ENCODE data around the gene MORC4. TPM values are rescaled to one million over a fixed set of nuclear protein-coding genes. Genes with fewer than 3 reads are reported as not detected.

Gene MORC4
- polyA plus RNA-seq, 1 donor from 2014 or later, result 7.5 TPM

DNA sequence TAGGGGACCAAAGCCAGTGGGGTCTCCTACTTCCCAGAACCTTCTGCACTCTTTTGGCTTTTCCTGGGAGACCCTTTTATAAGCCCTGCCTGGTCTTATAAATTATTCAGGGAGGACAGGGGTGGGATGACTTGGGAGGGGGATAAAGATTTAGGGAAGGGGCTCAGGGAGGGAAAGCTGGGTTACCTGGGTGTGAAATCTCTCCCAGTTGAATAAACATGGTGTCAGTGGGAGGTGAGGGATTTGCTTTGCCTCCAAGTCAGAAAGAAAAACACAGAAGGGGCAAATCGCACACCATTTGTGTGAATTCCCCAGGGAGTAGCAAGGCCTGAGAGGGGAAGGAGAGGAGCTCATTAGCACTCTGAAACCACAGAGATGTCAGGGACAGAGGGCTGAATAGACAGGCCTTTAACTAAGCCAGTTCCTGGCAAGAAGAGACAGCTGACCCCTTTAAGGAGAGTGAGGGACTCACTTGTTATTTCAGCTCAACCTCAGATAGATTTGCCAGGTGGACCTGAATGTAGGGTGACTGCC, 96.7 kb downstream of the MORC4 start, which contains the start of gene RIPPLY1:
Gene RIPPLY1 (minus strand): TSS at position 51 of the 534 bp plus-strand sequence. CDS start 54 bp downstream, outside the sequence.
- no peaks in the 10 kb centered on the region for H3K79me2 ChIP-seq (replicated peaks; ENCODE audit: insufficient read depth, low read length)
- H3K9ac ChIP-seq (ENCODE audit: low read length), result no peak within 1 kb of the TSS
- no peaks in the 10 kb centered on the region for H4K20me1 ChIP-seq (ENCODE audit: insufficient read depth)
- no peaks in the 10 kb centered on the region for H3K9me2 ChIP-seq (ENCODE audit: insufficient read depth, low read length)
- no peak within 1 kb of the TSS for H2AFZ ChIP-seq (ENCODE audit: low read depth, low read length)
- H3K27ac ChIP-seq (ENCODE audit: low read length), result no peak within 1 kb of the TSS
- H3K27me3 ChIP-seq (ENCODE audit: insufficient read depth, low read depth, low read length), result no peaks in the 10 kb centered on the region
- H3K4me2 ChIP-seq (ENCODE audit: low read length), result no peak within 1 kb of the TSS
- H3K36me3 ChIP-seq (ENCODE audit: insufficient read depth, low read length), result no peaks in the 10 kb centered on the region
- no peaks in the 10 kb centered on the region for H3K9me3 ChIP-seq (ENCODE audit: low read length)
- TF ChIP-seq EZH2 (IDR thresholded peaks at IDR 0.05; ENCODE audit: borderline replicate concordance, insufficient read depth, low read length, poor library complexity, severe bottlenecking), result no peak
- no peak for TF ChIP-seq RAD21 (conservative IDR thresholded peaks at IDR 0.05)
- no peak for TF ChIP-seq EP300 (conservative IDR thresholded peaks at IDR 0.05; ENCODE audit: poor library complexity, severe bottlenecking)
- no peak for TF ChIP-seq TAF1 (IDR thresholded peaks at IDR 0.05; ENCODE audit: low read depth)
- no peak for TF ChIP-seq SMC3 (conservative IDR thresholded peaks at IDR 0.05; ENCODE audit: poor library complexity)
- TF ChIP-seq MXI1 (conservative IDR thresholded peaks at IDR 0.05; ENCODE audit: poor library complexity, severe bottlenecking), result no peak
- TF ChIP-seq, protein P1, sequence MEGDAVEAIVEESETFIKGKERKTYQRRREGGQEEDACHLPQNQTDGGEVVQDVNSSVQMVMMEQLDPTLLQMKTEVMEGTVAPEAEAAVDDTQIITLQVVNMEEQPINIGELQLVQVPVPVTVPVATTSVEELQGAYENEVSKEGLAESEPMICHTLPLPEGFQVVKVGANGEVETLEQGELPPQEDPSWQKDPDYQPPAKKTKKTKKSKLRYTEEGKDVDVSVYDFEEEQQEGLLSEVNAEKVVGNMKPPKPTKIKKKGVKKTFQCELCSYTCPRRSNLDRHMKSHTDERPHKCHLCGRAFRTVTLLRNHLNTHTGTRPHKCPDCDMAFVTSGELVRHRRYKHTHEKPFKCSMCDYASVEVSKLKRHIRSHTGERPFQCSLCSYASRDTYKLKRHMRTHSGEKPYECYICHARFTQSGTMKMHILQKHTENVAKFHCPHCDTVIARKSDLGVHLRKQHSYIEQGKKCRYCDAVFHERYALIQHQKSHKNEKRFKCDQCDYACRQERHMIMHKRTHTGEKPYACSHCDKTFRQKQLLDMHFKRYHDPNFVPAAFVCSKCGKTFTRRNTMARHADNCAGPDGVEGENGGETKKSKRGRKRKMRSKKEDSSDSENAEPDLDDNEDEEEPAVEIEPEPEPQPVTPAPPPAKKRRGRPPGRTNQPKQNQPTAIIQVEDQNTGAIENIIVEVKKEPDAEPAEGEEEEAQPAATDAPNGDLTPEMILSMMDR (IDR thresholded peaks at IDR 0.05; ENCODE audit: poor library complexity, severe bottlenecking), result no peak
- TF ChIP-seq, protein P2, sequence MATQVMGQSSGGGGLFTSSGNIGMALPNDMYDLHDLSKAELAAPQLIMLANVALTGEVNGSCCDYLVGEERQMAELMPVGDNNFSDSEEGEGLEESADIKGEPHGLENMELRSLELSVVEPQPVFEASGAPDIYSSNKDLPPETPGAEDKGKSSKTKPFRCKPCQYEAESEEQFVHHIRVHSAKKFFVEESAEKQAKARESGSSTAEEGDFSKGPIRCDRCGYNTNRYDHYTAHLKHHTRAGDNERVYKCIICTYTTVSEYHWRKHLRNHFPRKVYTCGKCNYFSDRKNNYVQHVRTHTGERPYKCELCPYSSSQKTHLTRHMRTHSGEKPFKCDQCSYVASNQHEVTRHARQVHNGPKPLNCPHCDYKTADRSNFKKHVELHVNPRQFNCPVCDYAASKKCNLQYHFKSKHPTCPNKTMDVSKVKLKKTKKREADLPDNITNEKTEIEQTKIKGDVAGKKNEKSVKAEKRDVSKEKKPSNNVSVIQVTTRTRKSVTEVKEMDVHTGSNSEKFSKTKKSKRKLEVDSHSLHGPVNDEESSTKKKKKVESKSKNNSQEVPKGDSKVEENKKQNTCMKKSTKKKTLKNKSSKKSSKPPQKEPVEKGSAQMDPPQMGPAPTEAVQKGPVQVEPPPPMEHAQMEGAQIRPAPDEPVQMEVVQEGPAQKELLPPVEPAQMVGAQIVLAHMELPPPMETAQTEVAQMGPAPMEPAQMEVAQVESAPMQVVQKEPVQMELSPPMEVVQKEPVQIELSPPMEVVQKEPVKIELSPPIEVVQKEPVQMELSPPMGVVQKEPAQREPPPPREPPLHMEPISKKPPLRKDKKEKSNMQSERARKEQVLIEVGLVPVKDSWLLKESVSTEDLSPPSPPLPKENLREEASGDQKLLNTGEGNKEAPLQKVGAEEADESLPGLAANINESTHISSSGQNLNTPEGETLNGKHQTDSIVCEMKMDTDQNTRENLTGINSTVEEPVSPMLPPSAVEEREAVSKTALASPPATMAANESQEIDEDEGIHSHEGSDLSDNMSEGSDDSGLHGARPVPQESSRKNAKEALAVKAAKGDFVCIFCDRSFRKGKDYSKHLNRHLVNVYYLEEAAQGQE (IDR thresholded peaks at IDR 0.05; ENCODE audit: borderline replicate concordance), result no peak
- TF ChIP-seq POLR2AphosphoS5 (IDR thresholded peaks at IDR 0.05), result no peak
- H3K4me3 ChIP-seq (ENCODE audit: low read length), result no peak within 1 kb of the TSS
- no peaks in the 10 kb centered on the region for H3F3A ChIP-seq (ENCODE audit: insufficient read depth, low read length, poor library complexity, severe bottlenecking)

DNA sequence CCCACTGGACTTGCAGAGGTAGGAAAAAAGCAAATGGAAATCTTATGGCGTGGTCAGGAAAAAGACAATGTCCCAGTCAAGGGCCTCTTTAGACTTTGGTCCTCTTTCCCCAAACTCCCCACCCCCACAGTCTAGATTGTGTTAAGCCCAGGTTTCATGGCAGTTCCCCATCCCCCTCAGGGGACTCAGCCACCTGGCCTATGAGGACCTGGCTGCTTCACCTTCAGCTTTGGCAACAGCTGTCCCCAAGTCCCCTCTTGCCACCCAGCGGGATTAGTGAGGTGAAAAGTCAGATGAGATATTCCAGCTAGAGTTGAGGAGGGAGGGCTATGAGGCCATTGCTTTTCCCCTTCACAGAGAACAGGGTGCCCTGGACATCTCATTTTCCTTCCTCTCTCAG, 97.3 kb downstream of the MORC4 start:
- Histone ChIP-seq H3K9ac (ENCODE audit: low read length) (no peak overlapping the region), H3K9me2 (ENCODE audit: insufficient read depth, low read length) (no peaks in the 10 kb centered on the region), H4K20me1 (ENCODE audit: insufficient read depth) (no peaks in the 10 kb centered on the region), H2AFZ (ENCODE audit: low read depth, low read length) (no peak overlapping the region), H3K4me3 (ENCODE audit: low read length) (no peak overlapping the region), H3K4me2 (ENCODE audit: low read length) (no peak overlapping the region), H3K79me2 (replicated peaks; ENCODE audit: insufficient read depth, low read length) (no peaks in the 10 kb centered on the region), H3F3A (ENCODE audit: insufficient read depth, low read length, poor library complexity, severe bottlenecking) (no peaks in the 10 kb centered on the region), H3K36me3 (ENCODE audit: insufficient read depth, low read length) (no peaks in the 10 kb centered on the region), H3K27me3 (ENCODE audit: insufficient read depth, low read depth, low read length) (no peaks in the 10 kb centered on the region), H3K27ac (ENCODE audit: low read length) (no peak overlapping the region), H3K9me3 (ENCODE audit: low read length) (no peaks in the 10 kb centered on the region)
- TF ChIP-seq MXI1 (conservative IDR thresholded peaks at IDR 0.05; ENCODE audit: poor library complexity, severe bottlenecking) (no peak), RAD21 (conservative IDR thresholded peaks at IDR 0.05) (no peak)
- TF ChIP-seq, protein P2 (IDR thresholded peaks at IDR 0.05; ENCODE audit: borderline replicate concordance), result no peak

Measured in neural cell (in vitro differentiated cells).